HCT116 (cell line): ENCODE data around the gene PSPC1. TPM values are rescaled to one million over a fixed set of nuclear protein-coding genes. Genes with fewer than 3 reads are reported as not detected.

Source experiments
- ATAC-seq: fragments of 200-7000 bp; cut with Tn5 transposase; 2 replicates; pipeline ENCODE4 v1.9.1; 2020; ENCODE audit warnings: mild to moderate bottlenecking, moderate library complexity
- BruUV-seq: library from RNA; stranded (reverse); fragments of 400-500 nt; replicated peaks from 2 replicates; lab custom pipeline; 2021; lab: Mats Ljungman, UMichigan
- CTCF ChIA-PET: fragments of 300-600 bp; sonication (Branson Sonifier 250); formaldehyde crosslinking; loops from one replicate; lab custom pipeline; 2021; ENCODE audit warnings: antibody characterized with exemption; lab: Charles Lee
- POLR2A ChIA-PET: fragments of 300-600, 350-600 bp; sonication (Branson Sonifier 250); formaldehyde crosslinking; loops from one replicate; lab custom pipeline; 2021; ENCODE audit warnings: antibody characterized with exemption; lab: Charles Lee
- RAD21 ChIA-PET, 2 experiments: fragments of 300-600 bp; sonication (Branson Sonifier 250); formaldehyde crosslinking; loops; one replicate each; lab custom pipeline; 2023; ENCODE audit warnings: low total read pairs in 2 of 2; ENCODE audit not compliant: uncharacterized antibody in 2 of 2, unreplicated experiment in 2 of 2, low non-redundant PET in 1 of 2; lab: Charles Lee
- DNase-seq: peaks from one replicate; pipeline ENCODE4 v3.0.0-alpha.2; 2010; ENCODE audit warnings: low read depth, low spot score
- H2AFZ ChIP-seq: fragments of 200-600 bp; shearing (Covaris generic), sonication (generic); 2 replicates; pipeline ENCODE4 v1.6.1; 2017; ENCODE audit warnings: low read depth, mixed run types, mixed read lengths, antibody characterized with exemption, low read length; ENCODE audit not compliant: poor library complexity, severe bottlenecking
- H3K27ac ChIP-seq: 2 replicates; pipeline ENCODE4 v1.5.1; 2012; ENCODE audit warnings: low read depth, low read length
- H3K27me3 ChIP-seq: fragments of 200-600 bp; sonication (generic); 2 replicates; pipeline ENCODE4 v1.6.1; 2016; ENCODE audit warnings: mixed run types, low read length, mixed read lengths; ENCODE audit not compliant: insufficient read depth
- H3K36me3 ChIP-seq, 2 experiments: fragments of 200-500 bp in 1 of 2; fragments of 200-600 bp in 1 of 2; sonication (Bioruptor generic) in 1 of 2; sonication (generic) in 1 of 2; 2 replicates each; pipeline versions ENCODE4 v1.5.1 to v1.6.1; 2014 to 2016; ENCODE audit warnings: low read length in 2 of 2, inconsistent platforms in 1 of 2, mixed read lengths in 1 of 2, mixed run types in 1 of 2; ENCODE audit not compliant: insufficient read depth in 2 of 2, control insufficient read depth in 1 of 2
- H3K4me1 ChIP-seq, 2 experiments: fragments of 200-600 bp in 1 of 2; sonication (generic) in 1 of 2; 2 replicates each; pipeline versions ENCODE4 v1.5.1 to v1.6.1; 2012 to 2017; ENCODE audit warnings: low read length in 2 of 2, inconsistent platforms in 1 of 2, mild to moderate bottlenecking in 1 of 2, mixed read lengths in 1 of 2, mixed run types in 1 of 2, moderate library complexity in 1 of 2; ENCODE audit not compliant: insufficient read depth in 2 of 2, control insufficient read depth in 1 of 2
- H3K4me2 ChIP-seq: fragments of 200-600 bp; sonication (generic); 2 replicates; pipeline ENCODE4 v1.6.1; 2017; ENCODE audit warnings: mixed run types, low read length, mixed read lengths
- H3K4me3 ChIP-seq, 2 experiments: fragments of 200-600 bp in 1 of 2; sonication (generic) in 1 of 2; replicated peaks in 1 of 2; 2 replicates each; pipeline ENCODE4 v1.5.1; 2011 to 2016; ENCODE audit warnings: low read length in 2 of 2, control low read depth in 1 of 2, low read depth in 1 of 2, mild to moderate bottlenecking in 1 of 2, mixed read lengths in 1 of 2, mixed run types in 1 of 2
- H3K79me2 ChIP-seq: fragments of 200-600 bp; sonication (generic); 2 replicates; pipeline ENCODE4 v1.6.1; 2017; ENCODE audit warnings: mild to moderate bottlenecking, mixed run types, low read length, moderate library complexity, mixed read lengths; ENCODE audit not compliant: insufficient read depth
- H3K9ac ChIP-seq: fragments of 200-600 bp; sonication (generic); 2 replicates; pipeline ENCODE4 v1.6.1; 2016; ENCODE audit warnings: low read length, mixed read lengths
- H3K9me2 ChIP-seq: fragments of 200-600 bp; sonication (generic), shearing (Covaris generic); 2 replicates; pipeline ENCODE4 v1.6.1; 2017; ENCODE audit warnings: mixed run types, mild to moderate bottlenecking, moderate library complexity; ENCODE audit not compliant: insufficient read depth
- H3K9me3 ChIP-seq, 2 experiments: fragments of 200-500 bp in 1 of 2; fragments of 200-600 bp in 1 of 2; sonication (Bioruptor generic) in 1 of 2; sonication (generic) in 1 of 2; 2 replicates each; pipeline ENCODE4 v1.6.1; 2014 to 2017; ENCODE audit warnings: low read length in 2 of 2, mixed read lengths in 2 of 2, inconsistent platforms in 1 of 2, low read depth in 1 of 2, mild to moderate bottlenecking in 1 of 2, mixed run types in 1 of 2, moderate library complexity in 1 of 2; ENCODE audit not compliant: control insufficient read depth in 1 of 2, insufficient read depth in 1 of 2
- H4K20me1 ChIP-seq: fragments of 200-600 bp; sonication (generic), shearing (Covaris generic); 2 replicates; pipeline ENCODE4 v1.6.1; 2017; ENCODE audit warnings: mixed run types, mild to moderate bottlenecking, moderate library complexity; ENCODE audit not compliant: insufficient read depth
- ATF3 ChIP-seq: IDR thresholded peaks from 2 replicates; pipeline ENCODE4 v1.6.1; 2012
- CBX3 ChIP-seq: IDR thresholded peaks from 2 replicates; pipeline ENCODE4 v1.6.1; 2012; ENCODE audit warnings: low read depth
- EGR1 ChIP-seq: IDR thresholded peaks from 2 replicates; pipeline ENCODE4 v1.6.1; 2012; ENCODE audit warnings: low read depth
- FOSL1 ChIP-seq: IDR thresholded peaks from 2 replicates; pipeline ENCODE4 v1.6.1; 2012; ENCODE audit warnings: low read depth
- JUND ChIP-seq: IDR thresholded peaks from 2 replicates; pipeline ENCODE4 v1.6.1; 2012
- MAX ChIP-seq: IDR thresholded peaks from 2 replicates; pipeline ENCODE4 v1.6.1; 2012
- POLR2A ChIP-seq: IDR thresholded peaks from 2 replicates; pipeline ENCODE4 v1.7.0; 2011; ENCODE audit warnings: borderline replicate concordance; ENCODE audit not compliant: insufficient read depth, insufficient read length; ENCODE audit errors: extremely low read depth
- SIN3A ChIP-seq: IDR thresholded peaks from 2 replicates; pipeline ENCODE4 v1.6.1; 2012; ENCODE audit warnings: low read depth
- YY1 ChIP-seq: IDR thresholded peaks from 2 replicates; pipeline ENCODE4 v1.6.1; 2011; ENCODE audit warnings: low read length, low read depth, moderate library complexity, mild to moderate bottlenecking; ENCODE audit not compliant: insufficient replicate concordance; ENCODE audit errors: extremely low read depth
- ZBTB33 ChIP-seq: IDR thresholded peaks from 2 replicates; pipeline ENCODE4 v1.6.1; 2011; ENCODE audit warnings: mild to moderate bottlenecking, low read length, moderate library complexity; ENCODE audit not compliant: insufficient replicate concordance; ENCODE audit errors: extremely low read depth
- ZNF274 ChIP-seq: fragments of 200-500 bp; sonication (Bioruptor generic); IDR thresholded peaks from 2 replicates; pipeline ENCODE4 v1.6.1; 2014; ENCODE audit warnings: mild to moderate bottlenecking, low read depth, low read length, inconsistent platforms
- intact Hi-C: fragments of 100-400 bp; cut with micrococcal nuclease; formaldehyde crosslinking; loops from 2 replicates; pipeline ENCODE4 v1.10.0; 2022
- total RNA-seq: library from RNA; stranded (reverse); gene quantifications from one replicate; pipeline ENCODE4 v1.2.1, GENCODE V29; 2021; ENCODE audit not compliant: unreplicated experiment

The PSPC1 gene
- total RNA-seq, 1 experiment from 2014 or later, result 57.7 TPM

GRCh38 chr13:19772306-19772705 is 10.4 kb downstream of the PSPC1 start (continued):
- TF ChIP-seq POLR2A, result no peak
- TF ChIP-seq SIN3A, result no peak
- no peak for TF ChIP-seq MAX
- TF ChIP-seq FOSL1, result no peak
- no peak for TF ChIP-seq ATF3
- TF ChIP-seq JUND, result no peak
- no peak for TF ChIP-seq CBX3
- TF ChIP-seq EGR1, result no peak

GRCh38 chr13:19769854-19770253 is 12.9 kb downstream of the PSPC1 start:
- DNase-seq, result no peak
- Histone ChIP-seq H3K9ac (no peak overlapping the region), H3K9me3 (no peaks in the 10 kb centered on the region), H4K20me1 (peaks cover 24% of the 10 kb centered on the region; the same call in 1 of the 2 replicates), H3K9me2 (no peaks in the 10 kb centered on the region), H2AFZ (no peak overlapping the region), H3K4me3 (no peak overlapping the region), H3K4me1 (no peaks in the 10 kb centered on the region), H3K79me2 (peaks cover 100% of the 10 kb centered on the region), H3K27ac (no peak overlapping the region), H3K36me3 (peaks cover 21 to 30% of the 10 kb centered on the region in 2 experiments), H3K4me2 (no peak overlapping the region), H3K27me3 (no peaks in the 10 kb centered on the region)
- POLR2A ChIA-PET, result no interaction called here
- no peak for ATAC-seq
- no TSS peak for BruUV-seq
- CTCF ChIA-PET, result no interaction called here
- RAD21 ChIA-PET, result no interaction called here
- no peak for TF ChIP-seq CBX3
- intact Hi-C loops, result no loop called here

- TF ChIP-seq YY1, result no peak
- TF ChIP-seq CBX3, result no peak
- TF ChIP-seq ZBTB33, result no peak
- no peak for TF ChIP-seq ZNF274
- TF ChIP-seq SIN3A, result no peak
- Histone ChIP-seq H3K9me3 (no peaks in the 10 kb centered on the region), H3K9ac (no peak overlapping the region), H4K20me1 (peaks cover 22% of the 10 kb centered on the region; the same call in 1 of the 2 replicates), H3K4me3 (no peak overlapping the region), H3K9me2 (no peaks in the 10 kb centered on the region), H3K4me2 (no peak overlapping the region), H3K79me2 (peaks cover 100% of the 10 kb centered on the region), H3K36me3 (peaks cover 30% of the 10 kb centered on the region in 2 experiments), H2AFZ (no peak overlapping the region), H3K27me3 (no peaks in the 10 kb centered on the region), H3K4me1 (no peaks in the 10 kb centered on the region), H3K27ac (no peak overlapping the region)
- RAD21 ChIA-PET, result no interaction called here
- intact Hi-C loops, result no loop called here
- CTCF ChIA-PET, result no interaction called here
- no TSS peak for BruUV-seq
- no peak for DNase-seq
- ATAC-seq, result no peak
- POLR2A ChIA-PET, result no interaction called here
Measured at GRCh38 chr13:19767966-19768365, 14.8 kb downstream of the PSPC1 start.
